ENCODE measurements around the gene USP48.
"Not testable (repeated sequence)": the region's sequence is repeated elsewhere in the genome, so short reads cannot be mapped to it uniquely, and the experiment has no call there.

USP48 gene

GRCh38 chr1:21685946-21686678, 96.8 kb downstream of the USP48 start:
- DNase-seq: no peak

DNA sequence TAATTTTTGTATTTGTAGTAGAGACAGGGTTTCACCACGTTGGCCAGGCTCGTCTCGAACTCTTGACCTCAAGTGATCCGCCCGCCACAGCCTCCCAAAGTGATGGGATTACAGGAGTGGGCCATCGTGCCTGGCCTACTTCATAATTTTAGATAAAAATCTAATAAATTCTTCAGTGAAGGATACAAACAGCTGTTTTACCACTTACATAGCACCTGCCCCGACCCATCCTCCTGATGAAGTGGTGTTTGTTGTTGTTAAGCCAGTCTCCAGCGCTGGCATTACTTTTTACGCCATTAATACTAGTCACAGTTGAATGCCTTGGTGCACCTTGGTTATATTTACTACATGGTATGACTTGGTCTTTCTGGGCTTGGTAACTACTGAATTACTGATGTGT, 101.5 kb downstream of the USP48 start:
- DNase-seq: no peak

GRCh38 chr1:21680918-21681317, 102.0 kb downstream of the USP48 start:
- DNase-seq: no peak

GRCh38 chr1:21680381-21680780, 102.6 kb downstream of the USP48 start:
- no peak for DNase-seq

- DNase-seq: no peak
Measured at GRCh38 chr1:21677168-21677567, 105.8 kb downstream of the USP48 start.

GRCh38 chr1:21674957-21675356, 108.0 kb downstream of the USP48 start:
- no peak for DNase-seq

DNA sequence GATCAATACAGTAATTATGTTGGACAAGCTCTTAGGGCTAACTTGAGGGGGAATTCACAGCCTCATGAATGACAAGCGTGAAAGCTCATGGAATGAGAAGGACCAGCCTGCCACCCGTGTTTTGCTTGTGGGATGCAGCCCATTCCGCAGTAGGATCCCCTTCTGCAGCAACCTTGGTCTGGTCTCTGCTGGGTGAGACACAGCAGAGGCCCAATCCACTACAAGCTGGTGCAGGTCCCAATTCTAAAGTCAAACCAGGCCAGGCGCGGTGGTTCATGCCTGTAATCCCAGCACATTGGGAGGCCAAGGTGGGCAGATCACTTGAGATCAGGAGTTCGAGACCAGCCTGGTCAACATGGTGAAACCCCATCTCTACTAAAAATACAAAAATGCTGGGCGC, 109.1 kb downstream of the USP48 start:
- not testable (repeated sequence) for DNase-seq

- peak; percentile 85 for DNase-seq
Measured at GRCh38 chr1:21673277-21673780, 109.6 kb downstream of the USP48 start.

DNA sequence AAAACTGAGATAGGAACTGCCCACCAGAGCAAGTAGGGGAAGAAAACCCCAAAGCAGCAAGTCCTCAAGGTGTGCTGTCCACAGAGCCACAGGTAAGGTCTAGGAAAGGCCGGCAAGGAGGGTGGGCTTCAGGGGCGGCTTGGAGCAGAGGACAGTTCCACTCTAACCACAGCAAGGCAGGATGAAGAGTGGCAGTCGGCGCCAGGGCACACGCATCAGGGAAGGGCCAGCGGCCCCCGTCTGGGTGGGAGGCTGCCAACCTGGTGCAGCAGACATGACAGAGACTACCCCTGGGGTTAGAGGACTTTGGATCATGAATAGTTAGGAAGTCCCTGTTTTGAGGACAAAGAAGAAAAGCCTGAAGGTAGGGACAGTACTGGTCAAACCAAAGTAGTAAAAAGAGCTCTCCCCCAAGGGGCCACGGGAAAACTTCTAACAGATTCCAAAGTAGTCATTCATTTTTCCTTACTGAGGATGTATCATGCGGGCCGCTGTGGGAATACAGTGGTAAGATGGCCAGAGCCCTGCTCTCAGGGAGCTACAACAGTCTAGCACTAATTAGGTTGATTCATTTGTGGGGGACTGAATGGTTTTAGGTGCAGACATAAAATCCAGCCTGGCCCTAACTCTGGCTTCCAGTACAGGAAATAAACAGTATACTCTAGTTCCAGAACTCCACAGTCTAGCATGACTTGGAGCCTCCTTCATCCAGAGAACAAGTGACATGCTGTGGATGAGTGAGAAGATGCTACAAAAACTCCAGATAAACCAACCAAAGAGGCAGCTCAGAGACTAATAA, 110.3 kb downstream of the USP48 start:
- peak; percentile 14 for DNase-seq

GRCh38 chr1:21671915-21672314, 111.0 kb downstream of the USP48 start:
- no peak for DNase-seq

DNA sequence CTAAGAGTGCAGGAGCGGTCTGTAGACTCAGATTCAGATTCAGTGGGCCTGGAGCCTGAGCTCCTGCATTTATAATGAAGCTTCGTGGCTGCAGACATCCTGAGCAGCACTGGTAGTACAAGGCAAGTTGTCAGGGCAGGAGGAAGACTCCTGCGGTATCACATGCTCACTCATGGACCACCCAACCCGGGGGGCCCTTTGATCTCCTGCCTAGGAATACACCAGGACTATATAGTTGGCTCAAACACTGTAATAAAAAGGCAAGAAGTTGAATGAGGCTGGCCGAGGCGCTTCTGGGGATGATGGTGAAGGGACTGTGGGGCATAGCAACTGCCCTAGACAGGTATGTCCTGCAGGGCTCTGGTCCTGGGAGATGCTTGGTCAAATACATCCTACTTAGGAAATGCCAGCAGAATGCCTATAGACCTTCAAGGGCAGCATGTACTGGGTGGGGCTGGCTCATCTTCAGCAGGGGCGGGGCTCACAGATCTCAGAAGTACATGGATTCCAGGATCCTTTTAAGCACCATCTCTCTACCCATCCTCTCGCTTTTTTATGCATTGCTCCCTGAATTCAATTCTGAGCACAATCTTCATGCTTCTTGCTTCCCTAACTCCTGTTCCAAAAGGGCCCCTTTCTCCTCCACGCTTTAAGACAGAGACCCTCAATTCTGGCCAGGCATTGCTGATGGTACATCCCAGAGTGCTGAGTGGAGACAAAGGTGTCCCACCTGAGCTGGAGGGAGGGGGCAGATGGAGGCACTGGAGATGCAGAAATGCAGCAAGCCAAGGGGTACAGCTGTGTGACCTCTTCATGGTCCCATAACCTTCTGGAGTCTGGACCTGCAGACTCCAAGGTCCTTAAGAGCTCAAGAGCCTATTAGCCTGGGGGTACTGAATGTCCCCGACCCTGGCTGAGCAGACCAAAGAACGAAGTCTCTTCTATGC, 111.7 kb downstream of the USP48 start:
- no peak for DNase-seq

- no peak for DNase-seq
Measured at GRCh38 chr1:21670059-21670881, 112.7 kb downstream of the USP48 start.

GRCh38 chr1:21669258-21670058, 113.5 kb downstream of the USP48 start, which contains the start of gene RAP1GAP:
TSS of gene RAP1GAP (minus strand) at chr1:21669357. CDS start at chr1:21620032, 49,325 bp downstream.
- DNase-seq: no peak

DNA sequence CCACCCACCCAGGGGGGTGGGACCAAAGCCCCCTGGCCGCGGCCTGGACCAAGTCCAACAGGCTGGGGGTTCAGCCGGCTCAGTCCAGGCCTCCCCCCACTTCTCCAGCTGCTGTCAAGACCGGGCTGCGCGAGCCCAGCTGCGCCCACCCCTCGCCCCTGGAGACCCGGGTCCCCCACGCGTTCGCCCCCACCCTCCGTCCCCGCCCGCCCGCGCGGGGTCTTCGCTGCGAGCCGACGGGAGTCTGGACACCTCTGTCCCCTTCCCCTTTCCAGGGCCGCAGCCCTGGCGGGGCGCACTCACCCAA, 114.0 kb downstream of the USP48 start:
- no peak for DNase-seq

DNA sequence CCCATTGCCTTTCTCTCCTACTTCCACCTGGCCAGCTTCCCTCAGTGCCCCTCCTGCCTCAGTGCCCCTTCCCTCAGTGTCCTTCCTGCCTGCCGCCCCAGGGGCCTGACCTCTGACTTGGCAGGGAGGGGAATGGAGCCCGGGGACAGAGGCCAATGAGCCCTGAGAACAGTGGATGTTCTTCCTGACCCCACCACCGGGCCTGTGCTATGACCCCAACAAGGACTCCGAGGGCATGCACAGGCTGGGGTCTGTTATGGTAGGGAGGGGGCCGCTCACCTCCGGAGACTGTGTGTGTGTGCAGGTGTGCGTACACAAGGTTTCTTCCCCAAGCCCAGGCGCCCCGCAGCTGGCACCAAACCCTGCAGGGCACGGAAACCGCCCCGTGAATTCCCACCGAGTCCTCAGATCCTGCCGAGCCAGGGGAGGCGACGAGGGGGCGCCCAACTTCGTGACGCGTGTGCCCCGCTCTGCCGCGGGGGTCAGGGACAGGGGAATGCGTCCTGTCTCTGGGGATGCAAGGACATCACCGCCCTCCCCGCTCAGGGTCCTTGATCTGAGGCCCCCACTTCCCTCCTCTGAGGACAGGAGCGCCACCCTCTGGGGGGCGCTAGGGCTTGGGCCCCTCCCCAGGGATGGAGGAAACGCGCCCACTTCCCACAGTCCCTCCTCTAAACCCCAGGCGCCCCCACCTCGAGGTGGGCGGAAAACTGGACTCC, 114.6 kb downstream of the USP48 start:
- no peak for DNase-seq

- no peak for DNase-seq
Measured at GRCh38 chr1:21667348-21668231, 115.4 kb downstream of the USP48 start.

DNA sequence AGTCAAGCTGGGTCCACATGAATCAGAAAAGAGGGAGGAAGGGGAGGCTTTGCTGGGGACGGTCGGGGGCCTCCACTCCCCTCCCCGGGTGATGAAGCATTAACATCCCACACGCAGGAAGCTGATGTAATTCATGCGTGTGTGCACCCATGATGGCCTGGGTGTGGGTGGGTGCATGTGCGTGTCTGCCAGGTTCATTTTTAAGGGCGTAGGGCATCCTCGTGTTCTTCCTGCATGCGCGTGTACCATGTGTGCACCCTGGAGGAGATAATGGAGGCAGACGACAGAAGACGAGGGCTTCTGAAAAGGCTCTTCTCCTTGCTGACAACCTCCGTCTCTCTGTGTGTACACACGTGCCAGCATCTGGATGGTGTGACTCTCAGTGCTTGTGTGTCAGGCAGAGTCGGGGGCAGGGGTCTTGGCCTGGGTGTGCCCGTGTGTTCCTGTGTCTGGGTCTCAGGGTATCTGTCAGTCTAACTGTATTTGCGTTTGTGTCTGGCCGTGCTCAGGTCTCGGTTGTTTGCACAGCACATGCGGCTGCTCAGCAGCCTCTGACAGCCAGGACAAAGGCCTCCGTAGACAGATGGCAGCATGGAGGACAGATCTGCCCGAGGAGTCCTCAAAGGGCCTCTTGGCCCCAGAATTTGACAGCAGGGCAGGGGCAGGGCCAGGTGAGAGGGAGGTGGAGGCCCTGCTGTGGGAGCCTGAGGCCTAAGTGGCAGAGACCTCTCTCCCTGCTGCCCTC, 116.2 kb downstream of the USP48 start:
- no peak for DNase-seq

- no peak for DNase-seq
Measured at GRCh38 chr1:21665711-21666575, 117.0 kb downstream of the USP48 start.
